H9 (cell line): ENCODE measurements around the gene CDKAL1. TPM values are rescaled to one million over a fixed set of nuclear protein-coding genes. Genes with fewer than 3 reads are reported as not detected.

Experiments used
- DNase-seq: peaks from one replicate; pipeline ENCODE4 v3.0.0-alpha.2; 2017
- H2AFZ ChIP-seq: one replicate; pipeline ENCODE4 v1.6.1; 2013; ENCODE audit warnings: mild to moderate bottlenecking, low read length, control low read depth, moderate library complexity
- H2AK5ac ChIP-seq: 2 replicates; pipeline ENCODE4 v1.6.1; 2013; ENCODE audit warnings: low read length, control low read depth, mixed read lengths; ENCODE audit not compliant: insufficient read length
- H2BK120ac ChIP-seq: one replicate; pipeline ENCODE4 v1.6.1; 2013; ENCODE audit warnings: low read depth, mild to moderate bottlenecking, low read length, control low read depth, inconsistent platforms; ENCODE audit not compliant: poor library complexity, severe bottlenecking
- H2BK12ac ChIP-seq: 2 replicates; pipeline ENCODE4 v1.6.1; 2013; ENCODE audit warnings: low read length, control low read depth, mixed read lengths, low read depth; ENCODE audit not compliant: insufficient read length
- H2BK15ac ChIP-seq: 2 replicates; pipeline ENCODE4 v1.6.1; 2013; ENCODE audit warnings: low read depth, low read length, control low read depth
- H2BK20ac ChIP-seq: one replicate; pipeline ENCODE4 v1.6.1; 2013; ENCODE audit warnings: low read depth, mild to moderate bottlenecking, low read length, control low read depth, inconsistent platforms; ENCODE audit not compliant: poor library complexity, severe bottlenecking
- H2BK5ac ChIP-seq: 2 replicates; pipeline ENCODE4 v1.6.1; 2013; ENCODE audit warnings: low read length, control low read depth, mixed read lengths; ENCODE audit not compliant: insufficient read length
- H3K14ac ChIP-seq: 2 replicates; pipeline ENCODE4 v1.6.1; 2013; ENCODE audit warnings: low read length, control low read depth; ENCODE audit not compliant: insufficient read depth
- H3K18ac ChIP-seq: 2 replicates; pipeline ENCODE4 v1.6.1; 2013; ENCODE audit warnings: low read depth, mild to moderate bottlenecking, mixed read lengths, low read length, control low read depth; ENCODE audit not compliant: insufficient read length
- H3K23ac ChIP-seq: 2 replicates; pipeline ENCODE4 v1.6.1; 2013; ENCODE audit warnings: low read length, control low read depth, mixed read lengths, low read depth; ENCODE audit not compliant: insufficient read length
- H3K23me2 ChIP-seq: 2 replicates; pipeline ENCODE4 v1.6.1; 2013; ENCODE audit warnings: low read depth, mild to moderate bottlenecking, mixed read lengths, low read length, control low read depth; ENCODE audit not compliant: insufficient read length, poor library complexity, severe bottlenecking
- H3K27ac ChIP-seq: 2 replicates; pipeline ENCODE4 v1.5.1; 2013; ENCODE audit warnings: low read length, control low read depth, mixed read lengths, low read depth; ENCODE audit not compliant: insufficient read length
- H3K27me3 ChIP-seq: 2 replicates; pipeline ENCODE4 v1.6.1; 2013; ENCODE audit warnings: low read length, control low read depth, inconsistent platforms; ENCODE audit not compliant: insufficient read depth
- H3K4ac ChIP-seq: 2 replicates; pipeline ENCODE4 v1.6.1; 2013; ENCODE audit warnings: low read depth, mild to moderate bottlenecking, control low read depth, inconsistent platforms, low read length, moderate library complexity
- H3K4me1 ChIP-seq: 2 replicates; pipeline ENCODE4 v1.6.1; 2013; ENCODE audit warnings: low read length, control low read depth, inconsistent platforms; ENCODE audit not compliant: insufficient read depth
- H3K4me2 ChIP-seq: 2 replicates; pipeline ENCODE4 v1.6.1; 2013; ENCODE audit warnings: low read length, control low read depth, mixed read lengths; ENCODE audit not compliant: insufficient read length, insufficient read depth
- H3K56ac ChIP-seq: 2 replicates; pipeline ENCODE4 v1.6.1; 2013; ENCODE audit warnings: low read depth, mild to moderate bottlenecking, mixed read lengths, low read length, control low read depth; ENCODE audit not compliant: insufficient read length
- H3K79me1 ChIP-seq: 2 replicates; pipeline ENCODE4 v1.6.1; 2013; ENCODE audit warnings: low read depth, mild to moderate bottlenecking, moderate library complexity, low read length, control low read depth, inconsistent platforms; ENCODE audit not compliant: insufficient read depth, poor library complexity, severe bottlenecking
- H3K79me2 ChIP-seq: 2 replicates; pipeline ENCODE4 v1.6.1; 2013; ENCODE audit warnings: low read length, control low read depth, inconsistent platforms; ENCODE audit not compliant: insufficient read depth
- H3K9ac ChIP-seq: 2 replicates; pipeline ENCODE4 v1.6.1; 2013; ENCODE audit warnings: low read length, control low read depth, mixed read lengths; ENCODE audit not compliant: insufficient read length; ENCODE audit errors: extremely low read depth
- H3K9me3 ChIP-seq: one replicate; pipeline ENCODE4 v1.6.1; 2013; ENCODE audit warnings: low read depth, low read length, inconsistent platforms; ENCODE audit not compliant: control insufficient read depth
- H3T11ph ChIP-seq: one replicate; pipeline ENCODE4 v1.6.1; 2013; ENCODE audit warnings: mild to moderate bottlenecking, low read length, control low read depth, inconsistent platforms
- H4K20me1 ChIP-seq: one replicate; pipeline ENCODE4 v1.6.1; 2013; ENCODE audit not compliant: control insufficient read depth, insufficient read length, insufficient read depth
- H4K5ac ChIP-seq: 2 replicates; pipeline ENCODE4 v1.6.1; 2013; ENCODE audit warnings: low read depth, mild to moderate bottlenecking, mixed read lengths, low read length, control low read depth; ENCODE audit not compliant: insufficient read length
- H4K8ac ChIP-seq: replicated peaks from 2 replicates; pipeline ENCODE4 v1.6.1; 2013; ENCODE audit warnings: low read length, control low read depth, mixed read lengths, low read depth; ENCODE audit not compliant: insufficient read length
- H4K91ac ChIP-seq: 2 replicates; pipeline ENCODE4 v1.6.1; 2013; ENCODE audit warnings: low read depth, mild to moderate bottlenecking, moderate library complexity, mixed read lengths, low read length, control low read depth; ENCODE audit not compliant: insufficient read length
- H3K27ac Mint-ChIP-seq, 3 experiments: 2 replicates in 2 of 3; 3 replicates in 1 of 3; pipeline ENCODE4 v1.8.0; 2020 to 2021; ENCODE audit warnings: mixed read lengths in 3 of 3, mild to moderate bottlenecking in 1 of 3, moderate library complexity in 1 of 3
- H3K27me3 Mint-ChIP-seq: 2 replicates; pipeline ENCODE4 v1.8.0; 2021; ENCODE audit warnings: low read depth, mild to moderate bottlenecking, moderate library complexity, mixed read lengths
- H3K36me3 Mint-ChIP-seq, 3 experiments: 2 replicates in 2 of 3; 3 replicates in 1 of 3; pipeline ENCODE4 v1.8.0; 2020 to 2021; ENCODE audit warnings: low read depth in 3 of 3, mixed read lengths in 3 of 3; ENCODE audit not compliant: insufficient read depth in 1 of 3
- H3K4me1 Mint-ChIP-seq, 2 experiments: 2 replicates each; pipeline ENCODE4 v1.8.0; 2020; ENCODE audit warnings: mixed read lengths in 2 of 2
- H3K4me3 Mint-ChIP-seq, 2 experiments: 2 replicates in 1 of 2; 3 replicates in 1 of 2; pipeline ENCODE4 v1.8.0; 2020 to 2021; ENCODE audit warnings: mild to moderate bottlenecking in 2 of 2, mixed read lengths in 2 of 2, moderate library complexity in 1 of 2
- H3K9me3 Mint-ChIP-seq, 2 experiments: 2 replicates in 1 of 2; 3 replicates in 1 of 2; pipeline ENCODE4 v1.8.0; 2020; ENCODE audit warnings: mild to moderate bottlenecking in 2 of 2, mixed read lengths in 2 of 2, moderate library complexity in 1 of 2
- total RNA-seq: library from RNA; stranded (reverse); gene quantifications from 2 replicates; pipeline ENCODE4 v1.2.1, GENCODE V29; 2021
- TF ChIP-seq, protein P1 (sequence below): fragments of 200-600 bp; sonication (generic); conservative IDR thresholded peaks from 3 replicates; pipeline ENCODE4 v1.8.0; 2021; ENCODE audit warnings: antibody characterized with exemption, mild to moderate bottlenecking

The CDKAL1 gene
- total RNA-seq, 1 experiment from 2014 or later, result 23.0 TPM

DNA sequence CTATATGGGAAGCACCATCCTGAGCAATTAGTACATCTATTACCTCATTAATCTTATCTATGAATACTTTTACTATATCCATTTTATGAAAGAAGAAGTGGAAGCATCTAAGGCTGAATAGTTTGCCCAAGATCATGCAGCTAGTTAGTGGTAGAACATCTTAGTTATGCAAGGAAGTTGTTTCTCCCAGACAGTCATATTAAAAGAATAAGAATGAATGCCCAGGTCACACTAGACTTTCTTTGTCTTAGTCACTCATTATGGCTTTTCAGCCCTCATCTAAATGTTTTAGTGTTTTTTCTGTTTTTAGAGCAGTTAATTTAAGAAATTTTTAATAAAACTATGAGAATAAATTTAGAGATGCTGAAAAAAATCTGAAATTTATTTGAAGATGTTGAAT, 517.5 kb downstream of the CDKAL1 start:
- H2AK5ac ChIP-seq, result no peak overlapping the region
- no peak overlapping the region for H3K27ac ChIP-seq
- H3K4me1 ChIP-seq, result no peaks in the 10 kb centered on the region
- Mint-ChIP-seq H3K4me1 (peaks cover 2 to 4% of the 10 kb centered on the region in 2 experiments; a peak in 3 of 4 replicates), H3K4me3 (no peak overlapping the region), H3K36me3 (peaks cover 0 to 3% (median 0%) of the 10 kb centered on the region in 3 experiments; a peak in 1 of 7 replicates), H3K27me3 (no peaks in the 10 kb centered on the region), H3K27ac (no peak overlapping the region), H3K9me3 (no peaks in the 10 kb centered on the region; a peak in 1 of 5 replicates)
- H4K20me1 ChIP-seq, result no peaks in the 10 kb centered on the region
- no peak overlapping the region for H4K5ac ChIP-seq
- H3K79me1 ChIP-seq, result no peaks in the 10 kb centered on the region
- H2BK120ac ChIP-seq, result no peak overlapping the region
- DNase-seq, result no peak
- H2BK12ac ChIP-seq, result no peak overlapping the region
- no peak overlapping the region for H3K9ac ChIP-seq
- H3K27me3 ChIP-seq, result no peaks in the 10 kb centered on the region
- no peaks in the 10 kb centered on the region for H3K9me3 ChIP-seq
- no peak overlapping the region for H3K4ac ChIP-seq
- no peak overlapping the region for H2AFZ ChIP-seq
- no peak overlapping the region for H4K91ac ChIP-seq
- no peak overlapping the region for H2BK5ac ChIP-seq
- H3T11ph ChIP-seq, result no peak overlapping the region
- no peak overlapping the region for H3K23ac ChIP-seq
- H2BK15ac ChIP-seq, result no peak overlapping the region
- no peaks in the 10 kb centered on the region for H3K23me2 ChIP-seq
- no peak overlapping the region for H3K18ac ChIP-seq
- TF ChIP-seq, protein P1, sequence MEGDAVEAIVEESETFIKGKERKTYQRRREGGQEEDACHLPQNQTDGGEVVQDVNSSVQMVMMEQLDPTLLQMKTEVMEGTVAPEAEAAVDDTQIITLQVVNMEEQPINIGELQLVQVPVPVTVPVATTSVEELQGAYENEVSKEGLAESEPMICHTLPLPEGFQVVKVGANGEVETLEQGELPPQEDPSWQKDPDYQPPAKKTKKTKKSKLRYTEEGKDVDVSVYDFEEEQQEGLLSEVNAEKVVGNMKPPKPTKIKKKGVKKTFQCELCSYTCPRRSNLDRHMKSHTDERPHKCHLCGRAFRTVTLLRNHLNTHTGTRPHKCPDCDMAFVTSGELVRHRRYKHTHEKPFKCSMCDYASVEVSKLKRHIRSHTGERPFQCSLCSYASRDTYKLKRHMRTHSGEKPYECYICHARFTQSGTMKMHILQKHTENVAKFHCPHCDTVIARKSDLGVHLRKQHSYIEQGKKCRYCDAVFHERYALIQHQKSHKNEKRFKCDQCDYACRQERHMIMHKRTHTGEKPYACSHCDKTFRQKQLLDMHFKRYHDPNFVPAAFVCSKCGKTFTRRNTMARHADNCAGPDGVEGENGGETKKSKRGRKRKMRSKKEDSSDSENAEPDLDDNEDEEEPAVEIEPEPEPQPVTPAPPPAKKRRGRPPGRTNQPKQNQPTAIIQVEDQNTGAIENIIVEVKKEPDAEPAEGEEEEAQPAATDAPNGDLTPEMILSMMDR, result no peak
- H4K8ac ChIP-seq, result no peak overlapping the region
- H3K4me2 ChIP-seq, result no peak overlapping the region
- H3K14ac ChIP-seq, result no peak overlapping the region
- H3K79me2 ChIP-seq, result no peaks in the 10 kb centered on the region
- no peak overlapping the region for H2BK20ac ChIP-seq
- no peak overlapping the region for H3K56ac ChIP-seq
